GM18498 (cell line): Measurements from ENCODE around the gene SH3RF2.

Source experiments
- ATAC-seq: cut with Tn5 transposase; IDR thresholded peaks from one replicate; pipeline ENCODE4 v1.9.1; 2021; ENCODE audit warnings: mild to moderate bottlenecking, moderate library complexity; ENCODE audit not compliant: unreplicated experiment

The SH3RF2 gene

GRCh38 chr5:146039420-146039819, 103.0 kb downstream of the SH3RF2 start:
- no peak for ATAC-seq

GRCh38 chr5:146040527-146040926, 104.1 kb downstream of the SH3RF2 start:
- no peak for ATAC-seq

DNA sequence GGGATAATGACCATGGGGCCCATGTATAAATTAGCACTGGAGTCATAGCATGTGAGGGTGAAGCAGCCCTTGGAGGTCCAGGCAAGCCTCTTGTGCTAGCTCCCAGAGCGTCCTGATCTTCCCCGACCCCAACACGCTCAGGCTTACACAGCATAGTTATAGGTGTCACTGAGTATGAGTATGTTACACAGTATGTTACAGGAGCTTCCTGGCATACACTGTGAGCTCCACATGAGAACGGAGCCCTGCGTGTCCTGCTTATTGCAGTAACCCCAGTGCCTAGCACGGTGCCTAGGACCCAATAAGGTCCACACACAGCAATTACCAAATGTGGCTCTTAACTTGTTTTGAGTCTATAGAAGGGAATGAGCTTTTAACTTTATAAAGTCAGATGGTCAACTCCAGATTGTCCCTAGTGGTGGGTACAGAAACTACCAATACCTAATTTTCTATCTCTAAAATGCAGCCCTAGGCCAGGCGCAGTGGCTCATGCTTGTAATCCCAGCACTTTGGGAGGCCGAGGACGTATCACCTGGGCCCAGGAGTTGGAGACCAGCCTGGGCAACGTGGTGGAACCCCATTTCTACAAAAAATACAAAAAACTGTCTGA, 104.9 kb downstream of the SH3RF2 start:
- ATAC-seq, result peak; percentile 82

GRCh38 chr5:146042628-146043279, 106.4 kb downstream of the SH3RF2 start:
- ATAC-seq, result no peak

DNA sequence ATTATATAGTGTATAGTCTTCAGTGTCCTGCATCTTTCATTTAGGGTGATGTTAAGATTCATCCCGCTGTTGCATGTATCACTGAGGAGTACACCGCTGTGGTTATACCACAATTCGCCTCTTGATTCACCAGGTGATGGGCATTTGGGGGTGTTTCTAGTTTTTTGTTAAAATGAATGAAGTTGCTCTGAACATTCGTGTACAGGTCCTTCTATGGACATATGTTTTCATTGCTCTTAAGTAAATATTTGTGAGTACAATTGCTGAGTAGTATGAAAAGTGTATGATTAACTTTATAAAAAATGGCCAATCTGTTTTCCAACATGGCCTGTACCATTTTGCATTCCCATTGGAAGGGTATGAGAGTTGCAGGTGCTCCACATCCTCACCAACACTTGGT, 107.3 kb downstream of the SH3RF2 start:
- ATAC-seq, result no peak

DNA sequence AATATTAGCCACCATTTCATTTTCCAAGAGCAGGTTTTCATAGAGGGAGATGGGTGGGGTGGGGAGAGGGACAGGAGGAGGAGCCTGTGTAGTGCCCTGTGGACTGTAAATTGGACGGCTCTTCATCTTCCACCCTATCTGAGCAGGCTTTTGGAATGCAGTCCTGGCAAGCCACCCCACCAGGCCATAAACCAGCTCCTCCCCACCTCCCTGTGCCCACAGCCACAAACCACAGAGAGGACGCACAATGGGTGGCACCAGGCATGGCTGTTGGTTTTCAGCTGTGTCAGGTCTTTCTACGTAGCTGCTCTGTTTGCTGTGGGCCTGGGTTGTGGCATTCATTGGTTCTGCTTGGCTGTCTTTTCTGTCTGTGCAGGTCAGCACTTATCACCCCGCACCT, 111.0 kb downstream of the SH3RF2 start:
- ATAC-seq, result no peak

GRCh38 chr5:146048994-146049703, 112.8 kb downstream of the SH3RF2 start:
- ATAC-seq, result no peak

DNA sequence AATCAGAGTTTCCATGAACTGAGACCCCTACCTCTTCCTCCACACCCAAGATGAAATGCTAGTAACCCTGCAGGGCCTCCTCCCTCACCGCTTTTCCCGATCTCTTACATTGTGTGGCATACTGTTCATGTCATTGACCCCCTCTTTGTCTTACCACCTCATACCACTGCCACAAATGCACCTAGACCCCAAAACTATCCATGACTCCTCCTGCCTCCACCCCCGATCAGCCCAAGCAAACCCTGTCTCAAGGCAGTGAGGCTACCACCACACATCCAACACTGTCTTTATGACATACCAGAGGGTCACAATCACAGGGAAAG, 113.3 kb downstream of the SH3RF2 start:
- ATAC-seq, result no peak

DNA sequence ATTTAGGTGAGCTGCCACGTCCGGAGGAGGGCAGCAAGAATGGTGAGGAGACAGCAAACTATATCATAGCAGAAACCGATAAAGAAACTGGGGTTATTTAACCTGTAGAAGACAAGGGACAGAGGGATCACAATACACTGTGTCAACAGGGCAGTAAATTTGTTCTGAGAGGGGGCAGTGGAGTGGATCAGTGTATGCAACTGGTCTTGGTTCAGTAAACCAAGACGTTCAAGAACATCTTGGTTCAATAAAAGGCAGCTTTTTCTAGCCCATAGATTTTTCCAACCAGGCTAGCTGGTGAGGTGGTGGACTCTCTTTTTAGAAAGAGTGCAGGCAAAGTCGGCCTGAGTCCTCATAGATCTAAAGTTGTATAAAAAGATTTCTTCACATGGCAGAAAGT, 113.7 kb downstream of the SH3RF2 start:
- no peak for ATAC-seq

- ATAC-seq, result no peak
Observed at GRCh38 chr5:146051678-146052077, 115.3 kb downstream of the SH3RF2 start.

DNA sequence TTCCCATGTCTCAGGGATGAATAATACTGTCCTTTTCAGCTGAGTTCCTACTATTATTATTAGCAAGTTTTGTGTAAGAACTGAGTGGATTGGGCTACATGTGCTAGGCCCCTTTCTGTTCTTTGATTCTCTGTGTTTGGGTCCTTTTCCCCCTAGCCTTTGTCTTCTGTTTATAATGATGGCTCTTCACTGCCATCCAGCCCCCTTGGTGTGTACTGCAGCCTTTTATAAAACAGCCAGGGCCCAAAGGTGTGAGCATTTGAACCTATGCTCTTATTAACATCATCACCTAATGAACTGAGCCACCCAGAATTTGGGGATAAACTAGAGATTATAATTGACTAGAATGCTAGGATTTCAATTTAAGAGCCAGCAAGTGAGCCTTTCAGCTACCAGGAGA, 116.4 kb downstream of the SH3RF2 start:
- ATAC-seq, result no peak

- ATAC-seq, result no peak
Observed at GRCh38 chr5:146055432-146055831, 119.1 kb downstream of the SH3RF2 start.

DNA sequence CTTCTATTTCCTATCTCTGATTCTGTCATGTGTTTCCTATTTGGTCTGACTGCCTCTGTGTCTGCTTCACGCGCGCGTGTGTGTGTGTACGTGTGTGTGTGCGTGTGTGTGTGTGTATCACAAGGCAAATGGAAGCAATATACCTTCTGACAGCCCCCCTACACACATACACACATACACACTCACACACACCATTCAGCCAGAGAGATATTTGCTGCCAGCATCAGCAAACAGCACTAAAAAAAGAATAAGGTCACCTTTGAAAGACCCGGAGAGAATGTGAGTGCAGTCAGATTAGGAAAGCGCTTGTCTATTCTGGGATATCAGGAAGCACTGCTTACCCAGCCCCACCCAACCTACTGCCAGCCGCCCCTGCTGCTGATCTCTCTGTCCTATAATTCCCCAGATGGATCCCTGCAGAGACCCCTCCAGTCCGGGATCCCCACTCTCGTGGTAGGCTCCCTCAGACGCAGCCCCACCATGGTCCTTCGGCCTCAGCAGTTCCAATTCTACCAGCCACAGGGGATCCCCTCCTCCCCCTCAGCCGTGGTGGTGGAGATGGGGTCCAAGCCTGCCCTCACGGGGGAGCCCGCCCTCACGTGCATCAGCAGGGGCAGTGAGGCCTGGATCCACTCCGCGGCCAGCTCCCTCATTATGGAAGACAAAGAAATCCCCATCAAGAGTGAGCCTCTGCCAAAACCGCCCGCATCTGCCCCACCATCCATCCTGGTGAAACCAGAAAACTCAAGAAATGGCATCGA, 123.3 kb downstream of the SH3RF2 start:
- ATAC-seq, result no peak

GRCh38 chr5:146060221-146060585, 123.8 kb downstream of the SH3RF2 start:
- ATAC-seq, result no peak

- ATAC-seq, result no peak
Observed at GRCh38 chr5:146066968-146067367, 130.6 kb downstream of the SH3RF2 start.

GRCh38 chr5:146068206-146068605, 131.8 kb downstream of the SH3RF2 start:
- ATAC-seq, result no peak

DNA sequence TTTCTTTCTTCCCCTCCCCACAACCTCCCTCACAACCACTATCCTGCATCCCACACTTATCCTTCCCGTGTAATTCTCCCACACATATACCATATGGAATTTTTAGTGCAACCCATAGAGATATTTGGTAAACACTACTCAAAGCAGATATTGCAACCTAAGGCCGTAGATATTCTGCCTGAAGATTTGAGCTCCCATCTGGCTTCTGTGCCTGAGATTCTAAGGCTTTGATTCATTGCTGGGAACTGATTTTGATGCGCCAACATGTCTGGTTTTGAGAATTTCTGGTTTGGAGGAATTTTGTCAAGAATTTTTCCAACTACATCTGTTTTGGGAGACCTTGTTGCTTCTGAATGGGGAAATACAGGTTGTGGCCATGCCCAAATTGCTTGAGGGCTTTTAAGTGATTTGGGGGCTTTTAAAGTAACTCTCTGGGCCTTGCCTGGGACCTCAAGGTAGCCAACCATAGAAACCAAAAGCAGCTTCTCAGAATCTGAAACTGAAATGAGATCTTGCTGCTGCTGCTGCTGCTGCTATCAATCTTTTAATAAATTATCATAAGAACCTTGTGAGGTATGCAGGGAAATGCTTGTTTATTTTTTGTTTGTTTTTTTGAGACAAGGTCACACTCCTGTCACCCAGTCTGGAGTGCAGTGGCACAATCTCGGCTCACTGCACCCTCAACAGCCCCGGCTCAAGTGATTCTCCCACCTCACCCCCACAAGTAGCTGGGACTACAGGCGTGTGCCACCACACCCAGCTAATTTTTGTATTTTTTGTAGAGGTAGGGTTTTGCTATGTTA, 132.8 kb downstream of the SH3RF2 start:
- ATAC-seq, result peak; percentile 80

GRCh38 chr5:146069780-146070099, 133.4 kb downstream of the SH3RF2 start:
- ATAC-seq, result peak; percentile 57

GRCh38 chr5:146070746-146071145, 134.4 kb downstream of the SH3RF2 start:
- ATAC-seq, result no peak

DNA sequence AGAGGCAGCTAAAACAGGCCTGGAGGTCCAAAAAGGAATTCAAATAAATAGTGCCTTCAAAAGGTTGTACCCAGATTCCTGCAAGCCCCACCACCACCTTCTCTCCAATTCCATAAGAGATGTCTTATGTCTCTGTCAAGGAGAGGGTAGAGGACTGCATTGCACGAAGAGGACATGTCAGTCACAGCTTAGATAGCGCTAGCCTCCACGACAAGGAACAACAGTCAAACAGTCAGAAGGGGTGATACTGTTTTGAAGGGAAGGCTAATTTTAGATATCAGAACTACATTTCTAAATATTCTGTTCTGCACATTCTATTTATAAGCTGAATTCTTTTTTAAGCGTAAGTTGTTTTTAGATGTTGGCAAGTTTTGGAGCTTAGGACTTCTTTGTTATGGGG, 134.8 kb downstream of the SH3RF2 start:
- ATAC-seq, result no peak

DNA sequence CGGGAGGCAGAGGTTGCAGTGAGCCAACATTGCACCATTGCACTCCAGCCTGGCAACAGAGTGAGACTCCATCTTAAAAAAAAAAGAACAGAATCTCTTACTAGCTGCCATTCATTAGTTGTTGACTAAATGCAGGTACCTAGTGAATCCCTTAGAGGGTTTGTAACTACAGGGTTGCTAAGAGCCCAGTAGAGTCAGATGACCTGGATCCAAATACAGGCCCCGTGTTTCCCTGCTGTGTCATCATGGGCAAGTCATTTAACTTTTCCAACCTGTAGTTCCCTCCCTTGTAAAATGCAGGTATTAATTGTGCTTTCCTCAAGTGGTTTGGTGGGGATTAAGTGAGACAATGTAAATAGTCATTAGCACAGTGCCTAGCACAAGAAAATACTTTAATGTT, 136.2 kb downstream of the SH3RF2 start:
- no peak for ATAC-seq
